Stimulated activated CD8-positive, alpha-beta memory T cell treated with anti-CD3 and anti-CD28 coated beads, Interleukin-2, amount 100 ng/mL, for 48 hours (primary cell): Measurements from ENCODE around the gene RPEL1.
"Not testable (repeated sequence)": the region's sequence is repeated elsewhere in the genome, so short reads cannot be mapped to it uniquely, and the experiment has no call there.

Experiments
- DNase-seq, 2 donors: peaks; one replicate each; pipeline ENCODE4 v3.0.0-alpha.2; 2020; ENCODE audit warnings: low read depth in 2 of 2

The RPEL1 gene

GRCh38 chr10:103235775-103236174 lies 9.9 kb upstream of the RPEL1 start:
- no peak for DNase-seq

DNA sequence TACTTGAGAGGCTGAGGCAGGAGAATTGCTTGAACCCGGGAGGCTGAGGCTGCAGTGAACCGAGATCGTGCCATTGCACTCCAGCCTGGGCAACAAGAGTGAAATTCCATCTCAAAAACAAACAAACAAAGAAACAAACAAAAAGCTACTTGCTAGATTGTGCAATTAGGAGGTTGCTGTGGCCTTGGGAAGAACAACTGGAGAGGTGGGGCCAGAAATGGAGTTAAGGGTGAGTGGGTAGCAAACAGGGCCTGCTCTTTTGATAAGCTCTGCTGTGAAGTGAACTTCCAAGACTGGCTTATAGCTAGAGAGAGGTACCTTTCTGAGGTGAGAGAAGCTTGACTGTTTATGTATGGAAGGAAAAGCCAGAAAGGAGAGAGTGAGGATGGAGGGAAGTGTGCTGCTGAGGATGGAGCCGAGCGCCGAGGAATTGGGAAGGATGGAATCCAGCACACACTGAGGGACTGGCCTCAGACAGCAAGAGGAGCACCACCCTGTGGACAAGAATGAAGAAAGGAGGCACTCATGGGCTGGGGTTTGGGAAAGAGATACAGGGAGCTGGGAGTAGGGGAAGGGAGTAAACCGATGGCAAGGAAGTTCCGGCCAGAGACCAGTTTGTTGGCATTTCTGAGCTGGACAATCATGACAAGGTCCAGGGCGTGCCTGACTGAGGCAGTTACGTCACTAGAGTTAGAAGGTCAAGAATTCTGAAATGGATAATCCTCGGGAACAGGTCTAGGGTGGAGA lies 7.0 kb upstream of the RPEL1 start:
- DNase-seq: no peak

DNA sequence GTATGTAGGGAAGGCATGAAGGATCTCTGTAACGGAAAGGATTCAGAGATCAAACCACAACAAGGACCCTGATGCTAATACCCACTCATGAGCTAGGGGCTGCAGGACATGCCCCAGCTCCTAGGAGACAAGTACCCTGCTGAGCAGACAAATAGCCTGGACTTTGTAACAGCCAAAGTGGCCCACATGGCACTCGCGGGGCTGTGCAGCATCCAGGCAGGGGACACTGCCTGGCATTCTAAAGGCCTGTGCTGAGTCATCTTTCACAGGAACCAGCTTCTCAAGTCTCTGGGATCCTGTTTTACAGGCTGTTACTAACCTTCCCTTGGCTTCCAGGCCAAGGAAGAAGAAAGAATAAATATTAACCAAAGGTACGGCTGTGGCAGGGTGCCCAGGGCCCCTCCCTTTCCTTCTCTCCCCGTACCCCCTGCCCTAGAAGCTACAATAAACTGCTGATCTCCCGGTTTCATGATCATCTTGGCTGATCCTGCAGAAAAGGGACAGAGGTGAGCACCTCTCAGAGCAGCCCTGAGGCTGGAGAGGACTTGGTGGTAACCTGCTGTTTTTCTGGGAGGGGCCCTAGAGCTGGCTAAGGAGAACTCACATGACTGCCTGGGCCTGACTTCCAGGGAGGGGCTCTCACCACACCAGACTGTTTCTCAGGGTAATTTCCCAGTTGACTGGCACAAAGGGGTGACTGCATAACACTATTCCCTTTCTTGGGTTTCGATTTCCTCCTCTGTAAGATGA lies 4.2 kb upstream of the RPEL1 start:
- no peak for DNase-seq

DNA sequence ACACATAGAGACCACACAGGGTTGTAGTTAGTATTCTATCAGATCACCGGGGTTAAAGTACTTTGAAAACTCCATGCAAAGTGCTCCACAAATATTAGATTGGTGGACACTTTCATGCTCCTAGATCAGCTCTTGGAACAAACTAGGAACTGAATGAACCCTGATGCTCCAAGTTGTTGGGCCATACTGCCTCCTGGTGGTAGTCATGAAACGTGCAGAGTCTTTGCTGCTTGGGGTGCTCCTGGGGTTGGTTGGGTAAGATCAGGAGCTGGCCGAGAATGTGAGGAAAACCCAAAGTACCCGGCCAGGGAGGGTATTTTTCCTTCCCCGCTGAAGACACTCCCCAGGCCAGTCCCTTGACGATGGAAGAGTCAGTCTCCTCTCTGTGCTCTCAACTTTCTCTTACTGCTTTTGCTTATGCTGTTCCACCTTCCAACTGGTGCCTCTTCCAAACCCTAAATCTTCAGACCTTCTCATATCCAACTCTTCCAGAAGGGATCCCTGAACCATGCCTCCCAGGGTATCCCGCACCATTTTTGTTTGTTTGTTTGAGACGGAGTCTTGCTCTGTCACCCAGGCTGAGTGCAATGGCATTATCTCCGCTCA lies 918 bp upstream of the RPEL1 start:
- DNase-seq: peak; percentile 22 to 42

- no peak for DNase-seq
Observed at GRCh38 chr10:103246324-103246723, 637 bp downstream of the RPEL1 start.

DNA sequence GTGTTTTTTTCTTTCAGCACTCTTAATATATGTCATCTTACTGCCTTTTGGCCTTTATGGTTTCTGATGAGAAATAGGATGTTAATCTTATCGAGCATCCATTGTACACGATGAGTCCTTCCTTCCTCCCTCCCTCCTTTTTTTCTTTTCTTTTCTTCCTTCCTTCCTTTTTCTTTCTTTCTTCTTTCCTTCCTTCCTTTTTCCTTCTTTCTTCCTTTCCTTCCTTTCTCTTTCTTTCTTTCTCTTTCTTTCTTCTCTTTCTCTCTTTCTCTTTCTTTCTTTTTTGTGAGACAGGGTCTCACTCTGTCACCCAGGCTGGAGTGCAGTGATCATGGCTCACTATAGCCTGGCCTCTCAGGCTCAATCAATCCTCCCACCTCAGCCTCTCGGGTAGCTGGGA lies 8.4 kb downstream of the RPEL1 start:
- DNase-seq: no peak

- DNase-seq: no peak
Observed at GRCh38 chr10:103254538-103255325, 9.0 kb downstream of the RPEL1 start.

DNA sequence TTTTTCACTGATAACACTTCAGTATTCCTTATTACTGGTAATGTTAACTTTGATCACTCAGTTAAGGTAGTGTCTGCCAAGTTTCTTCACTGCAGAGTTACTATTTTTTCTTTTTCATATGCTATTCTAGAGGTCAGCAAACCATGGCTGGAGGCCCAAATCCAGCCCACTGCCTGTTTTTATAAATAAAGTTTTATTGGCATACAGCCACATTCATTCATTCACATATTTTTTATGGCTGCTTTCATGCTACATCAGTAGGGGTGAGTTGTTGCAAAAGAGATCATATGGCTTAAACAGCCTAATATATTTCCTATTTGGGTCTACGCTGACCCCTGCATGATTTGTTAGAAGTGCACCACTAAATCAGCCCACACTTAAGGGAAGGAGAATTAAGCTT lies 10.9 kb downstream of the RPEL1 start:
- DNase-seq: no peak

DNA sequence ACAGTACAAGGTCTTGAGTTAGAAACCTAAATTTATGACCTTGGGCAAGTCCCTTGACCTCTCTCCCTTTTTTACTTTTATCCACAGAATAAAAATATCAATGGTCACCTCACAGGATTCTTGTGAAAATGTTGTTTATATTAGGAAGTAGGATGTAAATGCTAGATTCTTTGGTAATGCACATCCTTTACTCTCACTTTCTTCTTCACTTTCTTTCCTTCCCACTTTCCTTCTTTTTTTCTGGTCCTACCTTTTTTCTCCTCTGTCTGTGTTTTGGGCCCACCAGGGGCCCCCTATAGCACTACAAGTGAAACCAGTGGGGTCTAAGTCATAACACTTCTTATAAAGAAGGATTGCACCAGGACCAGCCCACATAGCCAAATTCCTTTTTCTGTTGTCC lies 12.1 kb downstream of the RPEL1 start:
- no peak for DNase-seq

DNA sequence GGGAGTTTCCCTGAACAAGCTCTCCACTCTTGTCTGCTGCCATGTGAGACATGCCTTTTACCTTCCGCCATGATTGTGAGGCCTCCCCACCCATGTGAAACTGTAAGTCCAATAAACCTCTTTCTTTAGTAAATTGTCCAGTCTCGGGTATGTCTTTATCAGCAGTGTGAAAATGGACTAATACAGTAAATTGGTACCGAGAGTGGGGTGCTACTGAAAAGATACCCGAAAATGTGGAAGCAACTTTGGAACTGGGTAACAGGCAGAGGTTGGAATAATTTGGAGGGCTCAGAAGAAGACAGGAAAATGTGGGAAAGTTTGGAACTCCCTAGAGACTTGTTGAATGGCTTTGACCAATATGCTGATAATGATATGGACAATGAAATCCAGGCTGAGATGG lies 13.2 kb downstream of the RPEL1 start:
- DNase-seq: not testable (repeated sequence)

GRCh38 chr10:103259989-103260388 lies 14.3 kb downstream of the RPEL1 start:
- no peak for DNase-seq

GRCh38 chr10:103262229-103262628 lies 16.5 kb downstream of the RPEL1 start:
- DNase-seq: no peak

GRCh38 chr10:103265717-103266329 lies 20.1 kb downstream of the RPEL1 start:
- peak in 1 of 2 donors; percentile 18 for DNase-seq

DNA sequence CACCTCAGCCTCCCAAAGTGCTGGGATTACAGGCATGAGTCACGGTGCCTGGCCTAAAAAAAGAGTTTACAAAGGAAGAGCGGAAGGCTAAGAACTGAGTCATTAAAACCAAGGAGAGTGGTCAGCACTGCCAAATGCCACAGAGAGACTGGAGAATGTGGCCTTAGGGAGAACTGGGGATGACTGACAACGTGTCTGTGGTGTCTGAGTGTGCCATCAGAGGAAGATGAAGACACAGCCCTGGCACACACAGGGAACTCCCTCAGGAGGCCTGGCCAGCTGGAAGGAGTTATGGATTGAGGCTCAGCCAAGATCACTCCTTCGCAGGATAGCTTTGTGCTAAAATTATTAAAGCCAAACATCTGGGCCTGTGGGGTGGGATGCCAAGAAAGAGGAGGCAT lies 27.4 kb downstream of the RPEL1 start:
- no peak for DNase-seq

DNA sequence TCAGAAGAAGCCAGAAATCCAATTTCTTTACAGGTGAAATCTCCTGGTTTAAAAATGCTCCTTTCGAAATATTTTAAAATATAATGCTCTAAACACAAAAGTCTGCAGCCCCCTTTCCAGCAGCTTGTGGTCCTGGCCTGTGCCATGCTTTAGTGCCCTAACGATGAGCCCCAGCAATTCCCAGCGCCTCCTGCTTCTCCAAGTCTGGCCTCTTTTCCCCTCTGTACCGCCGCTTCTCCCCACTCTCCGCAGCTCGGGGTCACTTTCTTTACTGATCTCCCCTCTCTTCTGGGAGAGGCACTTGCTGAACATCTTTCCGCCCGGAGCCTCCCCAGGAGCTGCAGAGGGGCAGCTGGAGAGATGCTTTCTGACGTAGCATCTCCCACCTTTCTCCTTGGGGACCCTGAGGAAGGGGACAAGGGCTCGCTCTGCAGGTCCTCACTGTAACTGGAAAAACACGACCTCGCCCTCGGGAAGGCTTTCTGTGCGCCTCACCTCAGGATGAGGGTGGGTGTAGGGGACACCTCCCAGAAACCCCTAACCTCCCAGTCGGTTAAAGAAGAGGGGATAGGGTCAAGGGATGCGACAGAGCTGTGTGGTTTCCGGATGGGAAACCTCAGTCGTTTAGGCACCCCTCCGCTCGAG lies 30.7 kb downstream of the RPEL1 start:
- DNase-seq: no peak

GRCh38 chr10:103276896-103277712 lies 31.4 kb downstream of the RPEL1 start, which contains the start of gene INA:
INA (plus strand) TSS chr10:103277138; CDS start chr10:103277212, 74 bp downstream.
- peak in 1 of 2 donors; percentile 24 for DNase-seq

DNA sequence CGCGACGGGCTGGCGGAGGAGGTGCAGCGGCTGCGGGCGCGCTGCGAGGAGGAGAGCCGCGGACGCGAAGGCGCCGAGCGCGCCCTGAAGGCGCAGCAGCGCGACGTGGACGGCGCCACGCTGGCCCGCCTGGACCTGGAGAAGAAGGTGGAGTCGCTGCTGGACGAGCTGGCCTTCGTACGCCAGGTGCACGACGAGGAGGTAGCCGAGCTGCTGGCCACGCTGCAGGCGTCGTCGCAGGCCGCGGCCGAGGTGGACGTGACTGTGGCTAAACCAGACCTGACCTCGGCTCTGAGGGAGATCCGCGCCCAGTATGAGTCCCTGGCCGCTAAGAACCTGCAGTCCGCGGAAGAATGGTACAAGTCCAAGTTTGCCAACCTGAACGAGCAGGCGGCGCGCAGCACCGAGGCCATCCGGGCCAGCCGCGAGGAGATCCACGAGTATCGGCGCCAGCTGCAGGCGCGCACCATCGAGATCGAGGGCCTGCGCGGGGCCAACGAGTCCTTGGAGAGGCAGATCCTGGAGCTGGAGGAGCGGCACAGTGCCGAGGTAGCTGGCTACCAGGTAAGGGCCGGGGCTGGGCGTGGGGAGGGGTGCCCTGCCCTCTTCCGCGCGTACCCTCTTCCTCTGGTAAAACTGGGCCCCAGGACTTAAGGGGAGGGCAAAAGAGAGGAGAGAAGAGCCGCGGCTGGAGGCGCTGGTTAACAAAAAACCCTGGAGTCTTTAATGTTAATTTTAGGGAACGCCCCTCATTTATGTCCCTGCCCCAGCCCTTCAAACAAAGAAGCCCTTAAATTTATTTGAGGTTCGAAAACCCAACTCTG lies 32.2 kb downstream of the RPEL1 start:
- no peak for DNase-seq

DNA sequence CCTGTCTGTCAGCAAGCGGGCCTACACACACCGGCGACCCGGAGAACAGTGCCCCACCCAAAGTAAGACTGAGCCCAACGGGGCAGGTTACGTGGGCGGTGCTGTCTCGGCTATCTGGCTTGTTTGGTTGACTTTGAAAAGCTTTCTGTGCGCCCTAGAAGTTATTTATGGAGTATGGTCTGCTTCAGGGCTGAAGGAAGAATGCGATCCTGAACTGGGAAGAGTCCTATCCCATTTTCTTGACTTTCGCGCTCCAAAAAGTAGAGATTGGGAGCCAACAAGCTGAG lies 32.8 kb downstream of the RPEL1 start:
- no peak for DNase-seq

GRCh38 chr10:103278862-103279298 lies 33.2 kb downstream of the RPEL1 start:
- DNase-seq: peak in 1 of 2 donors; percentile 39
